Astrocyte (in vitro differentiated cells and primary cell): ENCODE measurements around the gene ATP2B2.

Experiments
- EZH2 ChIP-seq: IDR thresholded peaks from 2 replicates; pipeline ENCODE4 v1.6.1; 2012; ENCODE audit warnings: mild to moderate bottlenecking, low read length, inconsistent platforms; ENCODE audit not compliant: insufficient read depth
- TF ChIP-seq, protein P1 (sequence below): IDR thresholded peaks from 2 replicates; pipeline ENCODE4 v1.5.1; 2011; ENCODE audit warnings: low read depth, mild to moderate bottlenecking, inconsistent platforms, low read length, moderate library complexity; ENCODE audit not compliant: insufficient read depth

DNA sequence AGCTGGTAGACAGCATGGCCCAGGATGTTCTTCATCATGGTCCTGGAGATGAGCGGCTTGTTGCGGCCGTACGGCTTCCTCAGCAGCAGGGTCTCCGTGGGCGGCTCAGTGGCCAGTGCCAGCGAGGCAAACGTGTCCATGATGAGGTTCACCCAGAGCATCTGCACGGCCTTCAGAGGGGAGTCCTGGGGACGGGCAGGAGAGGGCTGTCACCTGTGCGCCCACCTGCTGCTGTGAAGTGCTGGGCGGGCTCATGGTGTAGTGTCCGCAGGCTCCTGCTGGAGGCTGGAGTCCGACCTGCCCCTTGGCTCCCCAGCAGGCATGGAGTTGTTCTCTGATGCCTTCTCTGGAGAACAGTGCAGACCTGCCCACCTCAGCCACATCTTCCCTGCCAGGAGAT lies 162.6 kb downstream of the ATP2B2 start:
- TF ChIP-seq, protein P1, sequence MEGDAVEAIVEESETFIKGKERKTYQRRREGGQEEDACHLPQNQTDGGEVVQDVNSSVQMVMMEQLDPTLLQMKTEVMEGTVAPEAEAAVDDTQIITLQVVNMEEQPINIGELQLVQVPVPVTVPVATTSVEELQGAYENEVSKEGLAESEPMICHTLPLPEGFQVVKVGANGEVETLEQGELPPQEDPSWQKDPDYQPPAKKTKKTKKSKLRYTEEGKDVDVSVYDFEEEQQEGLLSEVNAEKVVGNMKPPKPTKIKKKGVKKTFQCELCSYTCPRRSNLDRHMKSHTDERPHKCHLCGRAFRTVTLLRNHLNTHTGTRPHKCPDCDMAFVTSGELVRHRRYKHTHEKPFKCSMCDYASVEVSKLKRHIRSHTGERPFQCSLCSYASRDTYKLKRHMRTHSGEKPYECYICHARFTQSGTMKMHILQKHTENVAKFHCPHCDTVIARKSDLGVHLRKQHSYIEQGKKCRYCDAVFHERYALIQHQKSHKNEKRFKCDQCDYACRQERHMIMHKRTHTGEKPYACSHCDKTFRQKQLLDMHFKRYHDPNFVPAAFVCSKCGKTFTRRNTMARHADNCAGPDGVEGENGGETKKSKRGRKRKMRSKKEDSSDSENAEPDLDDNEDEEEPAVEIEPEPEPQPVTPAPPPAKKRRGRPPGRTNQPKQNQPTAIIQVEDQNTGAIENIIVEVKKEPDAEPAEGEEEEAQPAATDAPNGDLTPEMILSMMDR = no peak
- no peak for TF ChIP-seq EZH2
